ENCODE measurements around the gene RNF213.

- TF ChIP-seq CTCF (IDR thresholded peaks at IDR 0.05; ENCODE audit: low read length) = no peak
- no peak for TF ChIP-seq EZH2 (IDR thresholded peaks at IDR 0.05; ENCODE audit: borderline replicate concordance, low read length)
Observed at GRCh38 chr17:80374732-80375585, 114.3 kb downstream of the RNF213 start.
